ENCODE data around the gene BCDIN3D. TPM values are rescaled to one million over a fixed set of nuclear protein-coding genes. Genes with fewer than 3 reads are reported as not detected.

Gene BCDIN3D
- total and polyA plus RNA-seq, 2 of the 8 experiments (the other 6 are each of a cell fraction or from before 2014, with no cell fraction given) = 1.6 to 2.4 TPM

GRCh38 chr12:49821373-49822287 is 21.3 kb downstream of the BCDIN3D start:
- no peak overlapping the region for H3K4me3 ChIP-seq (ENCODE audit: extremely low read depth in 1 of 4, insufficient read depth in 2 of 4, low read depth in 3 of 4, low read length in 4 of 4)
- peaks cover 12 to 26% of the 10 kb centered on the region in 2 experiments for H4K20me1 ChIP-seq (replicated peaks in 1 of 2; ENCODE audit: control insufficient read depth in 1 of 2, insufficient read depth in 2 of 2, low read length in 2 of 2)
- ChIA-PET POLR2A (ENCODE audit: partially characterized antibody) (interaction anchor here (0.8 to 2.5 kb wide), 7 partner anchors 8 to 80 kb away, joined by 3 to 16 read pairs (median 4); partner anchors contain the start of genes BCDIN3D and TMBIM6), CTCF (ENCODE audit: partially characterized antibody) (interaction anchor here (0.5 to 3.7 kb wide), 12 partner anchors 8 to 44 kb away, joined by 3 to 18 read pairs (median 4); no protein-coding TSS in a partner anchor)
- H3K18ac ChIP-seq (ENCODE audit: extremely low read depth, low read length) = no peak overlapping the region
- H4K91ac ChIP-seq (replicated peaks; ENCODE audit: insufficient read length, low read length) = no peak overlapping the region
- H2AFZ ChIP-seq (ENCODE audit: low read length) = no peak overlapping the region
- no peaks in the 10 kb centered on the region for H3K9me3 ChIP-seq (ENCODE audit: insufficient read depth in 2 of 2, low read depth in 1 of 2, low read length in 1 of 2)
- 0 out of 2 replicates have a peak overlapping the region, but pooled peaks have one; percentile 18 for H2BK5ac ChIP-seq (ENCODE audit: low read depth, low read length)
- H3K4me2 ChIP-seq (ENCODE audit: insufficient read depth in 1 of 2, low read depth in 2 of 2, low read length in 2 of 2) = no peak overlapping the region
- H3K56ac ChIP-seq (replicated peaks; ENCODE audit: insufficient read length, low read depth, low read length) = no peak overlapping the region
- no peaks in the 10 kb centered on the region for H3K23me2 ChIP-seq (ENCODE audit: low read depth, low read length)
- peaks cover 5 to 25% (median 15%) of the 10 kb centered on the region in 4 experiments for H3K4me1 ChIP-seq (replicated peaks in 1 of 4; ENCODE audit: control insufficient read depth in 3 of 4, insufficient read depth in 4 of 4, low read length in 3 of 4)
- no peak overlapping the region for H4K5ac ChIP-seq (ENCODE audit: insufficient read length, low read depth, low read length)
- no peak overlapping the region for H2AK5ac ChIP-seq (ENCODE audit: low read depth, low read length)
- H3K14ac ChIP-seq (ENCODE audit: insufficient read length) = no peak overlapping the region
- 88% methylated on average over 10 of the region's 10 CpGs; no CpG with 5 or more reads in 1 of the 2 experiments for WGBS, 2 experiments (ENCODE audit: extremely low coverage in 1 of 2, insufficient coverage in 1 of 2, insufficient read length in 1 of 2, insufficient replicate concordance in 2 of 2, low coverage in 1 of 2, low lambda C conversion rate in 2 of 2, missing lambda C conversion rate in 1 of 2)
- TF ChIP-seq CTCF (IDR thresholded peaks at IDR 0.05; ENCODE audit: control extremely low read depth in 1 of 3, insufficient read depth in 1 of 3, low read depth in 1 of 3, low read length in 3 of 3) (peak in 1 of 3 experiments; percentile 2; a peak in 1 of 4 replicates), TEAD4 (IDR thresholded peaks at IDR 0.05; ENCODE audit: low read depth, low read length) (no peak)
- no peak overlapping the region for H2BK120ac ChIP-seq (replicated peaks; ENCODE audit: low read depth, low read length)
- DNase-seq (ENCODE audit: low read depth in 1 of 2, low spot score in 2 of 2) (no peak), FAIRE-seq (no peak)
- H2BK20ac ChIP-seq (ENCODE audit: low read length) = no peak overlapping the region
- H3K4ac ChIP-seq (replicated peaks; ENCODE audit: insufficient read length, low read depth, low read length) = no peak overlapping the region
- no peak overlapping the region for H2BK15ac ChIP-seq (ENCODE audit: low read length)
- H3K23ac ChIP-seq (ENCODE audit: insufficient read length) = no peak overlapping the region
- H3K79me2 ChIP-seq (ENCODE audit: control insufficient read depth in 1 of 2, insufficient read depth in 2 of 2, low read length in 2 of 2) = peaks cover 8 to 51% of the 10 kb centered on the region in 2 experiments; a peak in 3 of 4 replicates
- H2BK12ac ChIP-seq (ENCODE audit: low read depth, low read length) = no peak overlapping the region
- H3K36me3 ChIP-seq (ENCODE audit: control insufficient read depth in 2 of 4, insufficient read depth in 4 of 4, low read length in 3 of 4) = peaks cover 0 to 4% (median 0%) of the 10 kb centered on the region in 4 experiments; a peak in 2 of 8 replicates
- H3K27ac ChIP-seq (ENCODE audit: low read depth, low read length) = no peak overlapping the region
- H3K9ac ChIP-seq (replicated peaks in 1 of 4; ENCODE audit: extremely low read depth in 1 of 4, low read depth in 3 of 4, low read length in 3 of 4) = no peak overlapping the region
- peaks cover 17% of the 10 kb centered on the region; the same call in 1 of the 2 replicates for H3K79me1 ChIP-seq (ENCODE audit: low read depth, low read length)
- no peaks in the 10 kb centered on the region for H3K27me3 ChIP-seq (replicated peaks in 1 of 4; ENCODE audit: control insufficient read depth in 3 of 4, extremely low read depth in 1 of 4, insufficient read depth in 3 of 4, low read length in 3 of 4)
- no peak overlapping the region for H4K8ac ChIP-seq (ENCODE audit: extremely low read depth, insufficient read depth, low read length)

Data from H1 (cell line).